HG02678 (cell line): ENCODE measurements around the gene ALDH6A1.
A peak's percentile ranks its signal among the peaks of the same experiment; 100 is the strongest.
"Not testable (repeated sequence)": the region's sequence is repeated elsewhere in the genome, so short reads cannot be mapped to it uniquely, and the experiment has no call there.

ENCODE experiments used
- ATAC-seq: cut with Tn5 transposase; IDR thresholded peaks from one replicate; pipeline ENCODE4 v1.9.1; 2021; ENCODE audit warnings: mild to moderate bottlenecking, moderate library complexity; ENCODE audit not compliant: unreplicated experiment

Gene ALDH6A1

GRCh38 chr14:74084277-74085046, at the start of gene ALDH6A1, which contains the start of gene LIN52:
Gene ALDH6A1, minus strand, starts transcription at chr14:74084453. Its CDS starts 59 bp downstream, at chr14:74084394.
Gene LIN52, plus strand, starts transcription at chr14:74084956. Its CDS starts 19 bp downstream, at chr14:74084975.
- peak; percentile 89 for ATAC-seq

DNA sequence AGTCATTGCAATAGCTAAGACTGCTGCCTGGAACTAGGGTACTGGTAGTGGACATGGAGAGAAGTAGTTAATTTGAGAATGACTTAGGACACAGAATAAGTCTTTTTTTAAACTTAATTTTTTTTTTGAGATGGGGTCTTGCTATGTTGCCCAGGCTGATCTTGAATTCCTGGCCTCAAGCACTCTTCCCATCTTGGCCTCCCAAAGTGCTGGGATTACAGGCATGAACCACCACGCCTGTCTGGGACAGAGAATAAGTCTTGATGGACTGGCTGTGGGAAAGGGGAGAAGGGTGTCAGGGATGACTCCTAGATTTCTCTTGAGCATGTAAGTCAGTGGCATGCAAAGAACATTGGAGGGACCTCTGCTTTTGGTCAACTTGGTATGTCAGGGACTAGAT, 43.4 kb upstream of the ALDH6A1 start:
- no peak for ATAC-seq

DNA sequence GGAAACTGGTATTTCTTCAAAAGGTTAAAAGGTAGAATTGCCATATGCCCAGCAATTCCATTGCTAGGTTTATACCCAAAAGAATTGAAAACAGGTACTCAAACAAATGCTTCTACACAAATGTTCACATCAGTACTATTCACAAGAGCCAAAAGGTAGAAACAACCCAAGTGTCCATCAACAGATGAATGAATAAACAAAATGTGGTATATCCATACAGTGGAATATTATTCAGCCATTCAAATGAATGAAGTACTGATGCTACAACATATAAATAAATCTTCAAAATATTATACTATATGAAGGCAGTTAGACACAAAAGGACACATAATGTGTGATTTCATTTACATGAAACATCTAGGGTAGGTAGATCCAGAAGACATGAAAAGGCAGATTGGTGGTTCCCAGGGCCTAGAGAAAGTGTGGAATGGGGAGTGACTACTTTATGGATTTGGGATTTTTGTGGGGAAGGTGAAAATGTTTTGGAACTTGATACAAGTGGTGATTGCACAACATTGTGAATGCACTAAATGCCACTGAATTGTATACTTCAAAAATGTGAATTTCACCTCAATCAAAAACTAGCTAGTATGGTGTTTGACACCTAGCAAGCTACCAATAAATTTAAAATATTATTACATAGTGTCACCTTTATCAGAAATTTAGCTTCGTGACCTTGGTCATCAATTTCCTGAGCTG, 42.2 kb upstream of the ALDH6A1 start:
- ATAC-seq, result no peak

DNA sequence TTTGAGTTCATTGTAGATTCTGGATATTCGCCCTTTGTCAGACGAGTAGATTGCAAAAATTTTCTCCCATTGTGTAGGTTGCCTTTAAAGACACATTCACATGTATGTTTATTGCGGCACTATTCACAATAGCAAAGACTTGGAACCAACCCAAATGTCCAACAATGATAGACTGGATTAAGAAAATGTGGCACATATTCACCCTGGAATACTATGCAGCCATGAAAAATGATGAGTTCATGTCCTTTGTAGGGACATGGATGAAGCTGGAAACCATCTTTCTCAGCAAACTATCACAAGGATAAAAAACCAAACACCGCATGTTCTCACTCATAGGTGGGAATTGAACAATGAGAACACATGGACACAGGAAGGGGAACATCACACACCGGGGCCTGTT, 41.2 kb upstream of the ALDH6A1 start:
- ATAC-seq, result not testable (repeated sequence)

DNA sequence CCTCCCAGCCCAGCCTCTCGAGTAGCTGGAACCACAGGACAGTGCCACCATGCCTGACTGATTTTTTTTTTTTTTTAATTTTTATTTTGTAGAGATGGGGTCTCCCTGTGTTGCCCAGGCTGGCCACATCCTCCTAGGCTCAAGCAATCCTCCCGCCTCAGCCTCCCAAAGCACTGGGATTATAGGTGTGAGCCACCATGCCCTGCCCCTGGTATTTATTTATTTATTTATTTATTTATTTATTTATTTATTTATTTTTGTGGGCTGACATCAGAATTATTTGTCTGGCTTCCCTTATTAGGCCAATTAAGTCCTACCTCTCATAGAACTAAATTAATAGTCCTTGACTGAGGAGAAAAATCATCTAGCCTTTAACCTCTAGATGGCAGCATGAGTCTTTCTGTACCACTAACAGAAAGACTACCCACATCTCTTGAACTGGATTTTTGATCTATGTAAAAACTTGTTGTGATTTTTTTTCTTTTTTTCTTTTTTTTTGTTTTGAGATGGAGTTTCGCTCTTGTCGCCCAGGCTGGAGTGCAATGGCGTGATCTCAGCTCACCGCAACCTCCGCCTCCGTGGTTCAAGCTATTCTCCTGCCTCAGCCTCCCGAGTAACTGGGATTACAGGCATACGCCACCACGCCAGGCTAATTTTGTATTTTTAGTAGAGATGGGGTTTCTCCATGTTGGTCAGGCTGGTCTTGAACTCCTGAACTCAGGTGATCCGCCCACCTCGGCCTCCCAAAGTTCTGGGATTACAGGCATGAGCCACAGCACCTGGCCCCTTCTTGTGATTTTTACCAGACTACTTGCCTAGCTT, 27.4 kb upstream of the ALDH6A1 start:
- not testable (repeated sequence) for ATAC-seq

DNA sequence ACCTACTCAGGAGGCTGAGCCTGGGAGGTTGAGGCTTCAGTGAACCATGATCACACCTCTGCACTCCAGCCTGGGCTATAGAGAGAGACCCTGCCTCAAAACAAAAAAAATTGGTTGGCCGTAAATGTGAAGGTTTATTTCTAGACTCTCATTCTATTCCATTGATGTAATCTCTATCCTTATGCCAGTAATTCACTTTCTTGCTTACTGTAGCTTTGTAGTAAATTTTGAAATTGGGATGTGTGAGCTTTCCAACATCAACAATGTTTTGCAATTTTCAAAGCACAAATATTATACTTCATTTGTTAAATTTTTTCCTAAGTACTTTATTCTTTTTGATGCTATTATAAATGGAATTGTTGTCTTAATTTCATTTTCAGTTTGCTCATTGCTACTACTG, 25.1 kb upstream of the ALDH6A1 start:
- no peak for ATAC-seq

DNA sequence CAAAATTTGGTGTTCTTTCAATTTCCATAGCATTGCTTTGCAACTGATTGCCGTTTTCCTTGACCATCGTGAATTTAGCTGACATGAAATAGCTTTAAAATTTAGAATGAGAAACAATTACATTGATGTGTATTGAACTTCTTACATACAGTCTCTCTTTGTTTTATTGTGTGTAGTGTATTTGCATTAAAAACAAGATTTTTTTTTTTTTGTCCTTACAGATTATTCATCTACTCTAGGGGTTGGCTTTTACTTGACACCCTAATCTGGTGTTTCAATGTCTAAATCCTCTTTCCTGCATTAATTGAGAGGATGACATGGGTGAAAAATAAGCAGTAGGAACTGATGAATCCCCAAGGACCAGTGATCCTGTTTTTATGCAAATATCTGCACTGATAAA, 21.1 kb upstream of the ALDH6A1 start:
- ATAC-seq, result no peak

DNA sequence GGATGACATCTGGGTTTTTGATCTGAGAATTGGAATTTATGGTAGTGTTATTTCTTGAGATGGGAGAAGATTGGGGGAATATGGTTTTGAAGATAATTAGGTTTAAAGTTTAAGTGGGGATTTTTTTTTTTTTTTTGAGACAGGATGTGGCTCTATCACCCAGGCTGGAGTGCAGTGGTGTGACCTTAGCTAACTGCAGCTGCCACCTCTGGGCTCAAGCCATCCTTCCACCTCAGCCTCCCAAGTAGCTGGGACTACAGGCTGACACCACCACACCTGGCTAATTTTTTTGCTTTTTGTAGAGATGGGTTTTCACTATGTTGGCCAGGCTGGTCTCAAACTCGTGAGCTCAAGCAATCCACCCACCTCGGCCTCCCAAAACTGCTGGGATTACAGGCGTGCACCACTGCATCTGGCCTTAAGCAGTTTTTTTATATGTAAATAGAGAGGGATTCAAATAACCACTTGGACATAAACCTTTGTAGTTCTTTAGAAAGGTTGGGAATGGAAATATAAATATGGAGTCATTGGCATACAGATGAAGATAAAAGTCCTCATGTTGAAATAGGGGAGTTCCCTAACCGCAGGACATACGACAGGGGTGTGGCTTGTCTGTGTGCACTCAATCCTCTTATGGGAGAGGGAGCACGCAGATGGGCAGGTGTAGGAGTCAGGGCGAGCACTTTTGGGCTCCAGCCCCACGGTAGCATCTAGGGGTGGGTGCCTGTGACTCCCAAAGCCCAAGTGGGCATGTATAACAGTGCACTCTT, 5.2 kb upstream of the ALDH6A1 start:
- no peak for ATAC-seq

- no peak for ATAC-seq
Measured at GRCh38 chr14:74085828-74086227, 1.6 kb upstream of the ALDH6A1 start.

GRCh38 chr14:74085047-74085637, 889 bp upstream of the ALDH6A1 start:
- no peak for ATAC-seq

DNA sequence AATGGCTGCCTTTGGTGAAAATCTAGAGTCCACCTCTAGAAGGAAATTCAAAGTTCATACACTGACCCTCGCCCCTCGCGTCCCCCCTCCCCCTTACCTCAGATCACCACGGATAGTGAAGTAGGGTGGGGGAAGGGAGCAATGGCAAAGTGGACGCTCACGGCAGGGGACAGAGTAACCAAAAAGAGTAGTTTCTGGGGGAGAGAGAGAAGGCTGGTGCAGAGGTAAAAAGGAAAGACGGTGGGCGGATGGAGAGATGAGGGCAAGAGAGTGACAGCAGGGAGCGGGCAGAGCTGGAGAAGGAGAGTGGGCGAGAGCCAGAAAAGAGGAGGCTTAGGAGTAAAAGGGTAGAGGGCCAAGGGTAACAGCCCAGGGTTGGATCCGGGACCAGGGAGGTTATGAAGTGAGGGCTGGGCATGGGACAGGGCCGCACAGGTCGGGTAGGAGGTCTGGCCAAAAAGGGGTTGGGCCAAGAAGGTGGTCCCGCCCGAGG, 423 bp downstream of the ALDH6A1 start:
- peak; percentile 9 for ATAC-seq

DNA sequence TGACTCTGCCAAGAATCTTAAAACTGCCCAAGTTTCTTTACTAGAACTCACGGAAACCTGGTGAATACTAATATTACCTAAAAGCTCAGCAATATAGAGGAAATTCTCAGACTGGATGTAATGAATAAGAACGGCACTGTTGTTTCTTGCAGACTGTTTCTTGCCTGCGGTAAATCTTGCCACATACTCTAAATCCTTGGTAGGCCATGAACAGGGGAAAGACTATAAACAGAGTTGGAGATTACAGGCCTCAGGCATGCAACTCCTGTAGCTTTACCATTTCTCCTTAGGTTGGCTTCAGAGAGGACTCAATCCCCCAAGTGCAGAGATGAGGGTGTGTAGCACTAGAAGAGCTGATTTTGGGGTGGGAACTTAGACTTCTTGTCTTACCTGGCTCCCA, 1.1 kb downstream of the ALDH6A1 start:
- no peak for ATAC-seq

DNA sequence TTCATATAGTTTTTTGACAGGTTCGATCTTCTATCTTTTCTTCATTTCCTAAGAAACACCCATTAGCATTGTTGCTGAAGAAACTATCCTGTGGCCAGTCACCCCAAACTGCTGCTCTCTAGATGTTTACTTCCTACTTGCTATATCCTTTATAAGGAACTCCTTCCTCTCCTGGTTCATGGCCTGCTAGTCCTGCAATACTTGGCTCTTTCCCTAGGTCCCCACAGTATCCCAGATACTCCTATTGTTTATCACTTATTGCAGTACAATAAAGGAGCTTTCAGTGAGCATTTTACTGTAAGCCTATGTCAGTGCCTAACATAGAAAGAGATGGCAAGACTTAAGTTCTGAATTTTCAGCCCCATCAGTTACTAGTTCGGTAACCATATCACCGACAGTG, 2.8 kb downstream of the ALDH6A1 start:
- ATAC-seq, result no peak

- ATAC-seq, result no peak
Measured at GRCh38 chr14:74080820-74081460, 3.3 kb downstream of the ALDH6A1 start.

DNA sequence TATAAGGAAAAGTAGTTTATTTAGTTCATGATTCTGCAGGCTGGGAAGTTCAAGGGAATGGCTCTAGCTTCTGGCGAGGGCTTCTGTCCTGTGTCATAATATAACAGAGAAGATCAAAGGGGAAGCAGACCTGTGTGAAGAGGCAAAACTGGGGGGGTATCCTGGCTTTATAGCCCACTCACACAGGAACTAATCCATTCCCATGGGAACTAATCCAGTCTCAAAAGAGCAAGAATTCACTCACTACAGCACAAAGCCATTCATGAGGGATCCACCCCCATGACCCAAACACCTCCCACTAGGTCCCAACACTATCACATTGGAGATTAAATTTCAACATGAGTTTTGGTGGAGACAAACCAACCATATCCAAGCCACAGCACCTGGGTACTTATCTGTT, 6.9 kb downstream of the ALDH6A1 start:
- no peak for ATAC-seq

GRCh38 chr14:74065746-74066575, 18.3 kb downstream of the ALDH6A1 start:
- no peak for ATAC-seq

GRCh38 chr14:74064883-74065282, 19.4 kb downstream of the ALDH6A1 start:
- ATAC-seq, result no peak

GRCh38 chr14:74064426-74064825, 19.8 kb downstream of the ALDH6A1 start:
- no peak for ATAC-seq

DNA sequence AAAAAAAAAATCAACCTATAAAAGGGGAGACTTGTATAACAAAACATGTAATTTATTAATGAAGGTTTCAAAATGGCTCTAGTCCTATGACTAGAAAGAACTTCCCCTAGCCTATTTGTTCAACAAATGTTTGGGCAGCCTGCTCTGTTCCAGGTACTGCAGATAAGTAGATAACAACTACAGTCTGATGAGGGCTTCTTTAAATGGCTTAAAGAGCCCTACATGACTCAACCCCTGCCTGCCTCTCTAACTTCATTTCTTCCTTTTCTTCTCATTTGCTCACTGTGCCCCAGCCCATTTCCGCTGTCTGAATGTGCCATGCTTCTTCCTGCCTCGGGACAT, 21.5 kb downstream of the ALDH6A1 start:
- no peak for ATAC-seq
